Thoracic aorta endothelial cell (primary cell): ENCODE measurements around the gene VIPAS39. TPM values are rescaled to one million over a fixed set of nuclear protein-coding genes. Genes with fewer than 3 reads are reported as not detected.

Experiments
- small RNA-seq: library from RNA; depleted of rRNA; stranded (forward); fragments of <200 nt; gene quantifications from one replicate; pipeline ENCODE3, GENCODE V24; 2012
- total RNA-seq: library from RNA; depleted of rRNA; stranded (reverse); fragments of >200 nt; gene quantifications from 2 replicates; pipeline ENCODE4 v1.2.3, GENCODE V29; 2012

The VIPAS39 gene
- 31.1 and 33.5 TPM in 2 replicates for total RNA-seq

GRCh38 chr14:77457522-77458248, at the start of gene VIPAS39, which contains the start of gene AHSA1:
VIPAS39 (minus strand) TSS chr14:77457601; CDS start chr14:77454102, 3,499 bp downstream.
AHSA1 (plus strand) TSS chr14:77458093; CDS start chr14:77458190, 97 bp downstream.

GRCh38 chr14:77498120-77498979, 40.9 kb upstream of the VIPAS39 start, which contains the start of gene ISM2:
ISM2 (minus strand) TSS chr14:77498816; CDS start chr14:77498793, 23 bp downstream.

GRCh38 chr14:77423423-77423822, 34.0 kb downstream of the VIPAS39 start, which contains the start of gene NOXRED1:
NOXRED1 (minus strand) TSS chr14:77423523; CDS start chr14:77422889, 634 bp downstream.

GRCh38 chr14:77376771-77377501, 80.5 kb downstream of the VIPAS39 start, which contains the start of the genes SAMD15 and TMED8:
SAMD15 (plus strand) TSS chr14:77377379; CDS start chr14:77377419, 40 bp downstream.
TMED8 (minus strand) TSS chr14:77377094; CDS start chr14:77377053, 41 bp downstream.

Small RNA genes lying within 50 kb of the gene (small RNA-seq; reads per million reads assigned to genes)
- gene RF00404: not detected

Other genes starting within 250 kb of the VIPAS39 start
- gene NGB, start 186.4 kb downstream of the VIPAS39 start, total RNA-seq: not detected in 2 replicates
- 14.9 and 16.0 TPM in 2 replicates for gene POMT2, start 136.7 kb downstream of the VIPAS39 start, total RNA-seq
- 14.4 and 15.4 TPM in 2 replicates for gene GSTZ1, start 136.6 kb downstream of the VIPAS39 start, total RNA-seq
- 20.7 and 28.4 TPM in 2 replicates for gene TMED8, start 80.5 kb downstream of the VIPAS39 start, total RNA-seq
- gene SAMD15, start 80.2 kb downstream of the VIPAS39 start, total RNA-seq: 1.7 and 2.4 TPM in 2 replicates
- gene NOXRED1, start 34.1 kb downstream of the VIPAS39 start, total RNA-seq: under 0.01 and 0.29 TPM in 2 replicates
- gene AHSA1, start 492 bp upstream of the VIPAS39 start, total RNA-seq: 130 and 135 TPM in 2 replicates
- not detected in 2 replicates for gene ISM2, start 41.2 kb upstream of the VIPAS39 start, total RNA-seq
- 76.1 and 93.0 TPM in 2 replicates for gene SPTLC2, start 159.0 kb upstream of the VIPAS39 start, total RNA-seq